Body of pancreas (tissue), 4 donors: ENCODE measurements around the gene IFFO2. TPM values are rescaled to one million over a fixed set of nuclear protein-coding genes. Genes with fewer than 3 reads are reported as not detected.

Experiments
- ATAC-seq: fragments of 150-250 bp; one replicate; pipeline ENCODE4 v1.9.1; 2016
- DNase-seq, 4 donors: peaks; one replicate each; pipeline ENCODE4 v3.0.0-alpha.2; 2019
- H3K27ac ChIP-seq, 4 donors: fragments of 200-600 bp; sonication (generic); 1 replicate in 3 of 4; 2 replicates in 1 of 4; pipeline versions ENCODE4 v1.5.1 to v1.6.1; 2016 to 2019; ENCODE audit warnings: mild to moderate bottlenecking in 1 of 4, mixed read lengths in 1 of 4, moderate library complexity in 1 of 4
- H3K27me3 ChIP-seq, 2 donors: fragments of 200-600 bp; sonication (generic); one replicate each; pipeline ENCODE4 v1.6.0; 2016; ENCODE audit warnings: mild to moderate bottlenecking in 1 of 2
- H3K36me3 ChIP-seq, 2 donors: fragments of 200-600 bp; sonication (generic); replicated peaks in 1 of 2; 2 replicates each; pipeline ENCODE4 v1.5.1; 2016; ENCODE audit warnings: low read depth in 2 of 2; ENCODE audit not compliant: insufficient read depth in 1 of 2
- H3K4me1 ChIP-seq: fragments of 200-600 bp; sonication (generic); one replicate; pipeline ENCODE4 v1.6.0; 2016
- H3K4me3 ChIP-seq, 2 donors: fragments of 200-600 bp; sonication (generic); 1 replicate in 1 of 2; 2 replicates in 1 of 2; pipeline ENCODE4 v1.5.1; 2016 to 2019
- H3K9me3 ChIP-seq, 3 donors: fragments of 200-600 bp; sonication (generic); 1 replicate in 2 of 3; 2 replicates in 1 of 3; pipeline ENCODE4 v1.5.1; 2016
- CTCF ChIP-seq, 7 experiments: fragments of 450-650 bp in 4 of 7; fragments of 200-600 bp in 3 of 7; sonication (generic) in 3 of 7; IDR thresholded peaks; one replicate each; pipeline ENCODE4 v1.5.1; 2016 to 2019; ENCODE audit warnings: antibody characterized with exemption in 7 of 7
- POLR2A ChIP-seq, 3 donors: fragments of 450-650 bp; IDR thresholded peaks; one replicate each; pipeline ENCODE4 v1.6.1; 2016; ENCODE audit warnings: antibody characterized with exemption in 3 of 3, mild to moderate bottlenecking in 2 of 3
- WGBS, 2 donors: methylation state at CpG; one replicate each; pipeline ENCODE4 v1.1.5; 2017; 5-methylcytosine and 5-hydroxymethylcytosine counted together
- intact Hi-C: fragments of 100-400 bp; cut with DNase I; formaldehyde crosslinking; loops from one replicate; pipeline ENCODE4 v1.15.1; 2023
- total RNA-seq, 2 donors: library from RNA; depleted of rRNA; stranded (reverse); fragments of >200 nt; gene quantifications; one replicate each; pipeline ENCODE4 v1.1.0, GENCODE V29; 2016

Gene IFFO2
- total RNA-seq, 2 donors from 2014 or later, result 23.1 to 219 TPM

GRCh38 chr1:18974005-18974404, 17.5 kb upstream of the IFFO2 start:
- Histone ChIP-seq H3K4me1 (peaks cover 8% of the 10 kb centered on the region), H3K27ac (no peak overlapping the region), H3K27me3 (no peaks in the 10 kb centered on the region), H3K9me3 (no peaks in the 10 kb centered on the region), H3K4me3 (no peak overlapping the region), H3K36me3 (no peaks in the 10 kb centered on the region)
- TF ChIP-seq POLR2A (IDR thresholded peaks at IDR 0.05) (no peak), CTCF (IDR thresholded peaks at IDR 0.05) (no peak)
- intact Hi-C loops, result no loop called here
- no peak for DNase-seq
- ATAC-seq, result no peak
- 88 to 91% methylated on average over 8 of the region's 8 CpGs for WGBS, 2 donors

GRCh38 chr1:18973446-18973955, 17.0 kb upstream of the IFFO2 start:
- no peak overlapping the region for H3K4me3 ChIP-seq
- peaks cover 8% of the 10 kb centered on the region for H3K4me1 ChIP-seq
- H3K27ac ChIP-seq, result no peak overlapping the region
- no peaks in the 10 kb centered on the region for H3K9me3 ChIP-seq
- intact Hi-C loops, result no loop called here
- no peak for TF ChIP-seq CTCF (IDR thresholded peaks at IDR 0.05)
- no peak for TF ChIP-seq POLR2A (IDR thresholded peaks at IDR 0.05)
- 78 to 85% methylated on average over 7 of the region's 7 CpGs for WGBS, 2 donors
- DNase-seq (peak in 1 of 4 donors; percentile 5), ATAC-seq (no peak)
- H3K36me3 ChIP-seq, result no peaks in the 10 kb centered on the region
- no peaks in the 10 kb centered on the region for H3K27me3 ChIP-seq

- Histone ChIP-seq H3K27me3 (no peaks in the 10 kb centered on the region), H3K36me3 (no peaks in the 10 kb centered on the region), H3K27ac (no peak overlapping the region), H3K4me1 (peaks cover 8% of the 10 kb centered on the region), H3K4me3 (no peak overlapping the region), H3K9me3 (no peaks in the 10 kb centered on the region)
- peak in 1 of 4 donors; percentile 7 for DNase-seq
- intact Hi-C loops, result no loop called here
- 68 to 80% methylated on average over 7 of the region's 7 CpGs for WGBS, 2 donors
- no peak for TF ChIP-seq CTCF (IDR thresholded peaks at IDR 0.05)
- TF ChIP-seq POLR2A (IDR thresholded peaks at IDR 0.05), result no peak
- ATAC-seq, result no peak
Observed at GRCh38 chr1:18972991-18973390, 16.5 kb upstream of the IFFO2 start.

GRCh38 chr1:18972531-18972930, 16.1 kb upstream of the IFFO2 start:
- no peak overlapping the region for H3K27ac ChIP-seq
- peak in 3 of 4 donors; percentile 9 to 49 (median 21) for DNase-seq
- H3K9me3 ChIP-seq, result no peaks in the 10 kb centered on the region
- TF ChIP-seq POLR2A (IDR thresholded peaks at IDR 0.05) (no peak), CTCF (IDR thresholded peaks at IDR 0.05) (peak in 5 of 7 experiments; percentile 16 to 46 (median 37))
- H3K4me3 ChIP-seq, result no peak overlapping the region
- intact Hi-C loops, result no loop called here
- H3K36me3 ChIP-seq, result no peaks in the 10 kb centered on the region
- ATAC-seq, result peak; percentile 29
- no peaks in the 10 kb centered on the region for H3K27me3 ChIP-seq
- 6 to 10% methylated on average over 2 of the region's 2 CpGs for WGBS, 2 donors
- H3K4me1 ChIP-seq, result peaks cover 8% of the 10 kb centered on the region

- WGBS, 2 donors, result 61 to 64% methylated on average over 4 of the region's 4 CpGs
- Histone ChIP-seq H3K4me1 (peaks cover 12% of the 10 kb centered on the region), H3K27ac (no peak overlapping the region), H3K27me3 (no peaks in the 10 kb centered on the region), H3K4me3 (no peak overlapping the region), H3K9me3 (no peaks in the 10 kb centered on the region), H3K36me3 (no peaks in the 10 kb centered on the region)
- no peak for ATAC-seq
- peak in 1 of 4 donors; percentile 1 for DNase-seq
- intact Hi-C loops, result no loop called here
- TF ChIP-seq CTCF (IDR thresholded peaks at IDR 0.05) (no peak), POLR2A (IDR thresholded peaks at IDR 0.05) (no peak)
Observed at GRCh38 chr1:18970762-18971161, 14.3 kb upstream of the IFFO2 start.
